ENCODE measurements around the gene ABCA4. TPM values are rescaled to one million over a fixed set of nuclear protein-coding genes. Genes with fewer than 3 reads are reported as not detected.

ABCA4 gene
- total and polyA plus RNA-seq, 4 experiments from 2014 or later = not detected

DNA sequence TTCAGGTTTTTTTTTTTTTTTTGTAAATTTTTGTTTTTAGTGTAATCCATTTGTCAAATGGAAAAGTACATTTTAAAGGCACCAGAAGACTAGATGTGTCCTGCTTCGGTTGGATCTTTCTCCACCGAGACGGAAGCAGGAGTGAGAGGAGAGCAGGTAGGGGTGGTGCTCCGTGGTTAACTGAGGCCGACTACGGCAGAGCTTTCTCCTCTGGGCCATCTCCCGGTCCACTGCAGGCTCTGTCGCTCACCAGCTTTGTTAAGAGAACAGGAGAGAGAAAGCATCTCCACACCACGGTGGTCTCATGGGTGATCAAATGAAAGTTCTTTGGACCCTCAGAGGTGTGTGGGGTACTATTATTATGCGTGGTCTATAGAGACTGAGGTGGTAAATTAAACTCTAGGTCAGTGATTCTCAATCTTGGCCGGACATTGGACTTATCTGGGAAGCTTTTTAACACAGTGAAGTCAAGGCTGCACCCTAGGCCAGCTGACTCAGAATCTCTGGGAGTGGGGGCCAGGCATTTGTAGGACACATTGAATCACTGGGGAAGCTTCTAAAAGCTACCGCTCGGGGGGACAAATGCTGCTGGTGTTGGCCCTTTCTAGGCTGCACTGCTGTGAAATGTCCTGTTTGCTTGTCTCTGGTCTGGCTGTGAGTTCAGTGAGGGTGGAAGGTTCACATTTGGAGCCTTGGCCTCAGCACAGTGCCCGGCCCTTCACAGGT lies 25.0 kb downstream of the ABCA4 start:
- Mint-ChIP-seq H3K9me3 (no peaks in the 10 kb centered on the region), H3K27ac (no peak overlapping the region), H3K4me3 (no peak overlapping the region), H3K27me3 (peaks cover 3 to 6% of the 10 kb centered on the region in 2 donors), H3K4me1 (peaks cover 6 to 12% (median 9%) of the 10 kb centered on the region in 4 donors), H3K36me3 (no peaks in the 10 kb centered on the region)
- ChIA-PET POLR2A (ENCODE audit: partially characterized antibody) (no interaction called here), CTCF (ENCODE audit: partially characterized antibody) (no interaction called here)
- Histone ChIP-seq H3K27ac (ENCODE audit: low read depth, low read length) (no peak overlapping the region), H3K4me3 (ENCODE audit: low read length in 2 of 2) (no peak overlapping the region), H3K27me3 (ENCODE audit: insufficient read depth, low read length) (no peaks in the 10 kb centered on the region), H3K4me1 (ENCODE audit: insufficient read depth, low read length) (peaks cover 5% of the 10 kb centered on the region), H3K9me3 (ENCODE audit: control insufficient read depth in 1 of 2, low read length in 2 of 2) (no peaks in the 10 kb centered on the region), H3K36me3 (ENCODE audit: insufficient read depth, low read length) (no peaks in the 10 kb centered on the region)
- DNase-seq = no peak
- intact Hi-C loops (cut with micrococcal nuclease) = no loop called here

DNA sequence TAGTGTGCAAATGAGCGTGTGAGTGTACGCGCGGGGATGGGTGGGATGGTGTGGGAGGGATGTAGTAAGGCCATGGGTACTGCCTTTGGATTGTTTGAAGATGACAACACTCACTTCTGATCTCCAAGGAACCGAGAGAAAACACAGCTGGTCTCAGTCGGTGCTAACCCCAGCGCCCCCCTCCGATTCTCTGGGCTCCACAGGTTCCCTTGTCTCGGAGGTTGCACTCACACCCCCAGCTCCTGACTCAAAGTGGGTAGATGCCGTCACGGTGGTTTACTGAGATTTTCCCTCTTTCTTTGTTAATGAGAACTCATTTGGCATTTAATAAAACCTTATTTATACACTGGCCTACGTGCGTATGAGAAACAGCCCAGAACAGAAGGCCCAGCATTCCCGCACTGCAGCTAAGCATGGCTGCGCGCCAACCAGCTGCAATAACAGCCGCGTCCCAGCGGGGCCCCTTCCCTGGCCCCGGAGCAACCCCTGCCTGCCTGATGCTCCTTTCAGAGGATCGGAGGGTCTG lies 25.8 kb downstream of the ABCA4 start:
- no peaks in the 10 kb centered on the region for H3K9me3 ChIP-seq (ENCODE audit: control insufficient read depth in 1 of 2, low read length in 2 of 2)
- Mint-ChIP-seq H3K9me3 (no peaks in the 10 kb centered on the region), H3K4me3 (no peak overlapping the region), H3K27ac (no peak overlapping the region), H3K27me3 (peaks cover 7 to 9% of the 10 kb centered on the region in 2 donors), H3K4me1 (peaks cover 6 to 12% (median 9%) of the 10 kb centered on the region in 4 donors), H3K36me3 (no peaks in the 10 kb centered on the region)
- peaks cover 5% of the 10 kb centered on the region for H3K4me1 ChIP-seq (ENCODE audit: insufficient read depth, low read length)
- ChIA-PET POLR2A (ENCODE audit: partially characterized antibody) (no interaction called here), CTCF (ENCODE audit: partially characterized antibody) (no interaction called here)
- intact Hi-C loops (cut with micrococcal nuclease) = no loop called here
- DNase-seq = no peak
- no peak overlapping the region for H3K4me3 ChIP-seq (ENCODE audit: low read length in 2 of 2)
- H3K27ac ChIP-seq (ENCODE audit: low read depth, low read length) = no peak overlapping the region
- H3K36me3 ChIP-seq (ENCODE audit: insufficient read depth, low read length) = no peaks in the 10 kb centered on the region
- no peaks in the 10 kb centered on the region for H3K27me3 ChIP-seq (ENCODE audit: insufficient read depth, low read length)

DNA sequence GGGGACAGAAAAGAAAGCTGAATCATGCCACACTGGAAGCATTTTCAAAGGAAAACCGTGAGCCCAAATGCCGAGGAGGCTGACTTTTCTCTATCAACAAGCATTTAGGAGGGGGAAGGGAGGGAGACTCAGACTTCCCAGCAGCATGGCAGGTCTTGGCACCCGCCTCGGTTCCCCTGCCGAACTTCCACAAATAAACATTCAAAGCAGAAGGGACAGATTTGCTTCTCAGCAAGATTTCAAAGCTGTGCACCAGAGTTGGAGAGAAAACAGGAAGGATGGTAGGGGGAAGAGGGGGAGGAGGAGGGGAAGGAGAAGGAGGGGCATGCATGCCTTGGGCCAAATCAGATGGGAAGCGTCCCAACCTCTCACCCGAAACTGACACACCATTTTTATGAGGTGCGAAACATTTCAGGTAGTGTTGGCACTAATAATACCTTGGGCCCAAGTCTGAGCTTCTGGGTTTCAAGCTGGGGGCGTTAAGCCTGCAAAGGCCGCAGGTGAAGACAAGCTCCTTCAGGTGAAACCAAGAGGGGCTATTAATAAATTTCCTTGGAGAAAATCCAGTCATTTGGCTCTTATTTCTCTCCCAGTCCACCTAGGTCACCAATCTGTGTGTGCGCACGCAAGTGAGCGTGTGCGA lies 26.4 kb downstream of the ABCA4 start:
- Histone ChIP-seq H3K4me3 (ENCODE audit: low read length in 2 of 2) (no peak overlapping the region), H3K9me3 (ENCODE audit: control insufficient read depth in 1 of 2, low read length in 2 of 2) (no peaks in the 10 kb centered on the region), H3K4me1 (ENCODE audit: insufficient read depth, low read length) (peaks cover 5% of the 10 kb centered on the region), H3K27me3 (ENCODE audit: insufficient read depth, low read length) (no peaks in the 10 kb centered on the region), H3K36me3 (ENCODE audit: insufficient read depth, low read length) (no peaks in the 10 kb centered on the region), H3K27ac (ENCODE audit: low read depth, low read length) (no peak overlapping the region)
- no peaks in the 10 kb centered on the region for H3K36me3 Mint-ChIP-seq
- POLR2A ChIA-PET (ENCODE audit: partially characterized antibody) = no interaction called here
- no peak overlapping the region for H3K4me3 Mint-ChIP-seq
- no peaks in the 10 kb centered on the region for H3K9me3 Mint-ChIP-seq
- CTCF ChIA-PET (ENCODE audit: partially characterized antibody) = no interaction called here
- intact Hi-C loops (cut with micrococcal nuclease) = no loop called here
- no peak for DNase-seq
- H3K27ac Mint-ChIP-seq = no peak overlapping the region
- H3K27me3 Mint-ChIP-seq = peaks cover 7% of the 10 kb centered on the region in 2 donors
- H3K4me1 Mint-ChIP-seq = peaks cover 6 to 12% (median 9%) of the 10 kb centered on the region in 4 donors

DNA sequence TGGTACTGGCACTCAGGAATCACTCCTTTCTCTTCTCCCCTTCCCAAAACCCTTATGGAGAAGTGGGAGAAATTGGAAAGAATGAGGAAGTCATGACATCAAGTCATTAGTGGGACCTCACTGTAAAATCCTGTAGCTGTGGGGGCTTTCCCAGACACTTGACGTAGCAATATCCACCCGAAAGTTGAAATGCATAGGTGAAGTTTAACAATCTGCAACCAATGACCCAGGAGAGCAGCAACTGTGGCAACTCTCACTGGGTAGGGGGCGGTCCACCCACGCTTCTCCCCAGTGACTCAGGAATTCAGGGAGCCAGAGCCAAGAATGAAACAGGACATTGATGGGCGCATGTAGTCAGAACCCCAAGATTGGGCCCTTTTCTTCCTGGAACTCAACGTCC lies 27.0 kb downstream of the ABCA4 start:
- no peak overlapping the region for H3K27ac ChIP-seq (ENCODE audit: low read depth, low read length)
- Mint-ChIP-seq H3K27ac (peak overlapping the region in 1 of 7 donors; percentile 52), H3K9me3 (no peaks in the 10 kb centered on the region), H3K4me1 (peaks cover 6 to 12% (median 9%) of the 10 kb centered on the region in 4 donors), H3K36me3 (no peaks in the 10 kb centered on the region), H3K4me3 (no peak overlapping the region), H3K27me3 (peaks cover 7% of the 10 kb centered on the region in 2 donors)
- H3K9me3 ChIP-seq (ENCODE audit: control insufficient read depth in 1 of 2, low read length in 2 of 2) = no peaks in the 10 kb centered on the region
- H3K4me1 ChIP-seq (ENCODE audit: insufficient read depth, low read length) = peaks cover 5% of the 10 kb centered on the region
- H3K36me3 ChIP-seq (ENCODE audit: insufficient read depth, low read length) = no peaks in the 10 kb centered on the region
- no peaks in the 10 kb centered on the region for H3K27me3 ChIP-seq (ENCODE audit: insufficient read depth, low read length)
- no peak for DNase-seq
- CTCF ChIA-PET (ENCODE audit: partially characterized antibody) = no interaction called here
- POLR2A ChIA-PET (ENCODE audit: partially characterized antibody) = no interaction called here
- intact Hi-C loops (cut with micrococcal nuclease) = no loop called here
- no peak overlapping the region for H3K4me3 ChIP-seq (ENCODE audit: low read length in 2 of 2)

DNA sequence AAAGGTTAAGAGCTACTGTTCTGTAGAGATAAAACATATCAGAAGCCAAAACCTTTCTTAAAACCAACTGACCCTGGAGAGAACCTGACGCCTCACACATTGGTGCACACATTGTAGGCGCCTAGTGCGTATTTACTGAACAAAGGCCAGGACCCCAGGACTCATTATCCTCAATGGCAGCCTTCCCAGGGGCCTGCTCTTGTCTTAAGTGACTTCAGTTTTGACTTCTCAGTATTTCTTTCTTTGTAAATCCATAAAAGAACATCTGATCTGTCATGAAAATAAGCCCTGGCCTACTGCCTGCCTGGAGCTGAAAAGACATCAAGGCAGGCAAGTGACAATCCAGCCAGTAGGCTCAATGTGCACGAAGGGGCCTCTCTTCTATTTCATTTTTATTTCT lies 27.6 kb downstream of the ABCA4 start:
- Mint-ChIP-seq H3K27me3 (peaks cover 7 to 8% of the 10 kb centered on the region in 2 donors), H3K4me3 (no peak overlapping the region), H3K9me3 (no peaks in the 10 kb centered on the region), H3K36me3 (no peaks in the 10 kb centered on the region), H3K4me1 (peaks cover 6 to 12% (median 9%) of the 10 kb centered on the region in 4 donors), H3K27ac (no peak overlapping the region)
- ChIA-PET CTCF (ENCODE audit: partially characterized antibody) (no interaction called here), POLR2A (ENCODE audit: partially characterized antibody) (no interaction called here)
- Histone ChIP-seq H3K27me3 (ENCODE audit: insufficient read depth, low read length) (no peaks in the 10 kb centered on the region), H3K4me1 (ENCODE audit: insufficient read depth, low read length) (peaks cover 5% of the 10 kb centered on the region), H3K36me3 (ENCODE audit: insufficient read depth, low read length) (no peaks in the 10 kb centered on the region), H3K9me3 (ENCODE audit: control insufficient read depth in 1 of 2, low read length in 2 of 2) (no peaks in the 10 kb centered on the region), H3K4me3 (ENCODE audit: low read length in 2 of 2) (no peak overlapping the region), H3K27ac (ENCODE audit: low read depth, low read length) (no peak overlapping the region)
- DNase-seq = no peak
- intact Hi-C loops (cut with micrococcal nuclease) = no loop called here

DNA sequence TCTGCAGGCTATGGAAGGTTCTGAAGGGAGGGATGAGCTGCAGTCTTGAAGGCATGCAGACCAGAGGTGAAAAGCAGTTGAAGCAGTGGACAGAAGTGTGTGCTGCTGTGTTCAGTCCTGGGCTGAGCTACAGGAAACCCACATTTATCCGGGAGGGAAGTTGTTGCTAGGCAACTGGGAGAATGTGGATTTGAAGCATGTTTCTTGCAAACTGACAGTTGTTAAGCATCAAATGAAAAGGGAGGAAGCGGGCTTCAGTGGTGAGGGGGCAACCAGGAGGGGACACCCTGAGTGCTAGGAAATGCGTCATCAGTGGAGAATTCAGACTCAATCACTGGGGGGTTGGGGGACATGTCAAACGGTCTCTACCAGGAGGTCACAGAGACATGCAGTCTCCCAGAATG lies 28.7 kb downstream of the ABCA4 start:
- H3K4me1 ChIP-seq (ENCODE audit: insufficient read depth, low read length) = peaks cover 5% of the 10 kb centered on the region
- H3K4me1 Mint-ChIP-seq = peaks cover 6 to 12% (median 9%) of the 10 kb centered on the region in 4 donors
- CTCF ChIA-PET (ENCODE audit: partially characterized antibody) = no interaction called here
- no peaks in the 10 kb centered on the region for H3K27me3 ChIP-seq (ENCODE audit: insufficient read depth, low read length)
- intact Hi-C loops (cut with micrococcal nuclease) = no loop called here
- POLR2A ChIA-PET (ENCODE audit: partially characterized antibody) = no interaction called here
- no peak overlapping the region for H3K4me3 ChIP-seq (ENCODE audit: low read length in 2 of 2)
- no peak for DNase-seq
- H3K4me3 Mint-ChIP-seq = no peak overlapping the region
- no peaks in the 10 kb centered on the region for H3K9me3 Mint-ChIP-seq
- H3K27me3 Mint-ChIP-seq = peaks cover 11 to 15% of the 10 kb centered on the region in 2 donors
- H3K36me3 ChIP-seq (ENCODE audit: insufficient read depth, low read length) = no peaks in the 10 kb centered on the region
- no peaks in the 10 kb centered on the region for H3K9me3 ChIP-seq (ENCODE audit: control insufficient read depth in 1 of 2, low read length in 2 of 2)
- peak overlapping the region in 1 of 7 donors; percentile 5 for H3K27ac Mint-ChIP-seq
- H3K27ac ChIP-seq (ENCODE audit: low read depth, low read length) = no peak overlapping the region
- no peaks in the 10 kb centered on the region for H3K36me3 Mint-ChIP-seq

DNA sequence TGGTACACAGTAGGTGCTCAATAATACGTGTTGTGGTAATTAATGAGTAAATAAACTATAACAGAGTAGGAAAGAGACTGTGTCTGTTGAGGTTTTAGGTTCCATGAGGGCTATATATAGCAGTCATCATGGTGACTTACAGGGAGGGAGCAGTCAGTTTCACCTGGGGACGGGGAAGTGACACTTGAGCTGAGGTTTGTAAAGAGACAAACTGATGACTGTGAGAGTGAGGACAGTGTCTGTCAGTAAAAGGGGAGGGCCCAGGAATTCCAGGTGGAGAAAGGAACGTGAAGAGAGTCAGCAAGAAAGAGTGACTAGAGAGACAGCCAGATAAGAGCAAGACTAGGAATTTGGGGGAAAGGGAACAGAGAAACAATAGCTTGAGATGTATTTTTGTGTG lies 30.2 kb downstream of the ABCA4 start:
- ChIA-PET POLR2A (ENCODE audit: partially characterized antibody) (no interaction called here), CTCF (ENCODE audit: partially characterized antibody) (no interaction called here)
- Histone ChIP-seq H3K4me3 (ENCODE audit: low read length in 2 of 2) (no peak overlapping the region), H3K27ac (ENCODE audit: low read depth, low read length) (no peak overlapping the region), H3K9me3 (ENCODE audit: control insufficient read depth in 1 of 2, low read length in 2 of 2) (no peaks in the 10 kb centered on the region), H3K36me3 (ENCODE audit: insufficient read depth, low read length) (no peaks in the 10 kb centered on the region), H3K4me1 (ENCODE audit: insufficient read depth, low read length) (peaks cover 5% of the 10 kb centered on the region), H3K27me3 (ENCODE audit: insufficient read depth, low read length) (no peaks in the 10 kb centered on the region)
- Mint-ChIP-seq H3K9me3 (no peaks in the 10 kb centered on the region), H3K4me3 (no peak overlapping the region), H3K27me3 (peaks cover 14 to 19% of the 10 kb centered on the region in 2 donors), H3K4me1 (peaks cover 6 to 12% (median 9%) of the 10 kb centered on the region in 4 donors), H3K27ac (no peak overlapping the region), H3K36me3 (no peaks in the 10 kb centered on the region)
- intact Hi-C loops (cut with micrococcal nuclease) = no loop called here
- DNase-seq = no peak
